Urinary bladder (tissue), 4 donors: Measurements from ENCODE around the gene EDEM1. TPM values are rescaled to one million over a fixed set of nuclear protein-coding genes. Genes with fewer than 3 reads are reported as not detected.

Experiments used
- DNase-seq: peaks from one replicate; pipeline ENCODE4 v3.0.0-alpha.2; 2015; ENCODE audit errors: extremely low spot score
- H3K27ac ChIP-seq: one replicate; pipeline ENCODE4 v1.5.1; 2013; ENCODE audit warnings: low read depth, mild to moderate bottlenecking, moderate library complexity
- H3K36me3 ChIP-seq: one replicate; pipeline ENCODE4 v1.6.1; 2013; ENCODE audit warnings: mild to moderate bottlenecking, moderate library complexity; ENCODE audit not compliant: insufficient read depth
- H3K4me1 ChIP-seq: one replicate; pipeline ENCODE4 v1.6.1; 2013; ENCODE audit warnings: mild to moderate bottlenecking, moderate library complexity; ENCODE audit not compliant: insufficient read depth
- H3K4me3 ChIP-seq: one replicate; pipeline ENCODE4 v1.5.1; 2013; ENCODE audit warnings: low read depth, low read length
- WGBS: extraction: QIAGEN DNeasy Blood & Tissue Kit; methylation state at CpG from one replicate; pipeline ENCODE4 v1.1.7; 2013; 5-methylcytosine and 5-hydroxymethylcytosine counted together
- polyA plus RNA-seq: library from polyadenylated mRNA; stranded (reverse); fragments of 200-250 nt; gene quantifications from one replicate; pipeline ENCODE4 v1.2.3, GENCODE V29; 2013
- total RNA-seq: library from RNA; depleted of rRNA; stranded (reverse); fragments of >200 nt; gene quantifications from one replicate; pipeline ENCODE4 v1.2.3, GENCODE V29; 2014
- donor health status: healthy with polysubstance abuse.
- donor health status: healthy.

EDEM1 gene
- total and polyA plus RNA-seq, 2 donors = 13.6 to 15.9 TPM

- peak overlapping the region; percentile 16 for H3K27ac ChIP-seq
- 92% methylated on average over 8 of the region's 8 CpGs for WGBS
- DNase-seq = no peak
- H3K4me1 ChIP-seq = no peaks in the 10 kb centered on the region
- H3K36me3 ChIP-seq = peaks cover 5% of the 10 kb centered on the region
- H3K4me3 ChIP-seq = no peak overlapping the region
These were observed 10.2 kb downstream of the EDEM1 start for GRCh38 chr3:5197470-5198312.

GRCh38 chr3:5198313-5198677 is 10.8 kb downstream of the EDEM1 start:
- DNase-seq = no peak
- WGBS = 89% methylated on average over 4 of the region's 4 CpGs
- no peak overlapping the region for H3K27ac ChIP-seq
- H3K36me3 ChIP-seq = peaks cover 7% of the 10 kb centered on the region
- H3K4me1 ChIP-seq = no peaks in the 10 kb centered on the region
- no peak overlapping the region for H3K4me3 ChIP-seq

DNA sequence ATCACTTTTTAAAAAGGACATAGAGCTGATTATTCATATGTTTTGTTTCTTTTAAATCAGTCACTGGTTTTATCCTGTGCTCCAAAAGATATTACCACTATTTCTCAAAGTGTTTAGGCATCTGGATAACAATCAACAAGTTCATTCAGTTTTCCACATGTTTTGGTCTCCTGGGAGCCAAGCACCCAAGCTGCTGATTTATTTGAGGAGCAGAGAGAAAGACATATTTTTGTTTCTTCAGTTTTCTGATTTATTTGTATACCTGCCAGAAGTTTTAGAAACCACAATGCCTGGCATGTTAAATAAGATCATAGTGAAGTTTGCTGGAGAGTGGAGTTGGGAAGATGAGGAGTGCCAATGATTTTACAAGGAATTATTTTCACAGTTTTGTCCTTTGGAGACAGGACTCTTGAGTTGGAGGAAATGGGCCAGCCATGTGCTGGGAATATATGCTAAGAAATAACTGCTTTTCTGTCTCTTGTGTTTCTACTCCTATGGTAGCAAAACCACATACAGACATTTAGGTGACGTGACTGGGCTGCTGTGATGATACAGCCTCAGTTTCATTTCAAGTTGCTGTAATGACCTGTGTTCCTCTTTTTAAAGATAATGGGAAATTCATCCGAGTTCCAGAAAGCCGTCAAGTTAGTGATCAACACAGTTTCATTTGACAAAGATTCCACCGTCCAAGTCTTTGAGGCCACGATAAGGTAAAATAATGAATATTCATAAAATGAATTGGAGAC is 11.7 kb downstream of the EDEM1 start:
- H3K4me1 ChIP-seq = no peaks in the 10 kb centered on the region
- peaks cover 7% of the 10 kb centered on the region for H3K36me3 ChIP-seq
- no peak overlapping the region for H3K27ac ChIP-seq
- no peak overlapping the region for H3K4me3 ChIP-seq
- DNase-seq = no peak
- 69% methylated on average over 5 of the region's 5 CpGs for WGBS

- Histone ChIP-seq H3K4me3 (no peak overlapping the region), H3K36me3 (peaks cover 12% of the 10 kb centered on the region)
- WGBS = 87% methylated on average over 6 of the region's 6 CpGs
These were observed 14.0 kb downstream of the EDEM1 start for GRCh38 chr3:5201536-5201935.

DNA sequence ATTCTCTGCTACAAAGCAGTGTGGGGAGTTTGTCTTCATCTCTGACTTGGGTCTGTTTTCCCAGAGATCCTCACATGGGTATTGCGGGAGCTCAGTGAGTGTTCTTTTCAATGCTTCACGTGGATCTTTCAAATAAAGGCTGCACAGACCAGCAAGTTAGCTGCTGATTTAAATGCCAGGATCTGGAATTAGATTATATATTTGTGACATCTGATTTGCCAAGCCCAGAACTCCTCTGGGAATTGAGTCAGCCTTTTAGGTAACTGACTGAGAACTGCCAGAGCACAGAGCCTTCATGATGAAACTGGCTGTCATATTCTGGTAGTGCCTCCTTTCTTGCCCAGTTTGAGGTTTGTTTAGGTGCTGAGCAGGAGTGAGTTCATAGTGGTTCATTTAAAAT is 14.7 kb downstream of the EDEM1 start:
- no peak overlapping the region for H3K27ac ChIP-seq
- no peak overlapping the region for H3K4me3 ChIP-seq
- 95% methylated on average over 2 of the region's 2 CpGs for WGBS
- no peak for DNase-seq
- no peaks in the 10 kb centered on the region for H3K4me1 ChIP-seq
- peaks cover 12% of the 10 kb centered on the region for H3K36me3 ChIP-seq

More at GRCh38 chr3:5201536-5201935, 14.0 kb downstream of the EDEM1 start:
- no peaks in the 10 kb centered on the region for H3K4me1 ChIP-seq
- DNase-seq = no peak
- no peak overlapping the region for H3K27ac ChIP-seq

GRCh38 chr3:5205165-5205941 is 17.8 kb downstream of the EDEM1 start:
- no peak overlapping the region for H3K27ac ChIP-seq
- peaks cover 17% of the 10 kb centered on the region for H3K36me3 ChIP-seq
- no peak overlapping the region for H3K4me3 ChIP-seq
- no peak for DNase-seq
- WGBS = 87% methylated on average over 7 of the region's 7 CpGs
- H3K4me1 ChIP-seq = no peaks in the 10 kb centered on the region

- Histone ChIP-seq H3K36me3 (peaks cover 17% of the 10 kb centered on the region), H3K4me3 (no peak overlapping the region), H3K27ac (no peak overlapping the region), H3K4me1 (no peaks in the 10 kb centered on the region)
- no peak for DNase-seq
- 86% methylated on average over 5 of the region's 5 CpGs for WGBS
These were observed 23.4 kb downstream of the EDEM1 start for GRCh38 chr3:5210926-5211325.

DNA sequence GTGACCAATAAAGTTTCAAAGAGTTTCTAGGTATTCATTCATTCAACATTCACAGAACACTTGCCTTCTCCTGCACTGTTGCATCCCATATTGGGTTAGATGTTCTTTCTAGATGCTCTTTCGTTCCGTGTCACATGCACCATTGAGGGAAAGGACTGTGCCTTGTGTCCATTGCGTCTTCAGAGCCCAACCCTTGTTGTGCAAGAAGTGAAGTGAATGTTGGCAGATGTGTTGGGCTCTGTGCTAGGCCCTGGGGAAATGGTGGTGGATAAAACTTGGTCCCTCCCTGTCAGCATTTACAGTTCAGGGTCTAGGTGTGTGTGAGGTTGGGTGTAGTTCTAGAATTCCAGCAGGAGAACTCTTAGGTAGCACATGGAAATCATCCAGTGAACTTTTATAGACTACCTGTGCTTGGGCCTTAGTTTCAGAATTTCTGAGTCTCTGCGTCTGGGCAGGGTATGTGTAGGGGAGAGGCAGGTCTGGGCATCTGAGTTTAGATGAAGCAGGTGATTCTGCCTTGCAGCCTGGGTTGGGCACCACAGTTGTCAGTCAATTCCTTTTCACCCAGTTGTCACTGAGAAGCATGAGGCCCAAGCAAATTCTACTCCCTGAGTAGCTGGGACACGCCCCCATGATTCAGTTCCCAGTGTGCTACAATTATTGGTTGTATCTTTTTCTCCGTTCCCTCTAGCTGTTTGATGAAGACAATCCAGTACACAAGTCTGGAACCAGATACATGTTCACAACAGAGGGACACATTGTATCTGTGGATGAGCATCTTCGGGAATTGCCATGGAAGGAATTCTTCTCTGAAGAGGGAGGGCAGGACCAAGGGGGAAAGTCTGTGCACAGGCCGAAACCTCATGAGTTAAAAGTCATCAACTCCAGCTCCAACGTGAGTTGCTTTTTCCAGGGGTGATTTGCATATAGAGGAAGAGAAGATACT is 25.4 kb downstream of the EDEM1 start:
- Histone ChIP-seq H3K4me1 (no peaks in the 10 kb centered on the region), H3K4me3 (no peak overlapping the region), H3K27ac (no peak overlapping the region), H3K36me3 (peaks cover 14% of the 10 kb centered on the region)
- 86% methylated on average over 9 of the region's 9 CpGs for WGBS
- no peak for DNase-seq

- WGBS = 73% methylated on average over 7 of the region's 7 CpGs
- Histone ChIP-seq H3K4me3 (no peak overlapping the region), H3K27ac (no peak overlapping the region), H3K36me3 (peaks cover 11% of the 10 kb centered on the region), H3K4me1 (no peaks in the 10 kb centered on the region)
- no peak for DNase-seq
These were observed 26.1 kb downstream of the EDEM1 start for GRCh38 chr3:5213574-5213966.

GRCh38 chr3:5214352-5214751 is 26.8 kb downstream of the EDEM1 start:
- Histone ChIP-seq H3K4me3 (no peak overlapping the region), H3K36me3 (peaks cover 11% of the 10 kb centered on the region)
- WGBS = 76% methylated on average over 9 of the region's 9 CpGs

GRCh38 chr3:5217824-5218595 is 30.5 kb downstream of the EDEM1 start:
- H3K36me3 ChIP-seq = peaks cover 8% of the 10 kb centered on the region

More at GRCh38 chr3:5214352-5214751, 26.8 kb downstream of the EDEM1 start:
- Histone ChIP-seq H3K27ac (no peak overlapping the region), H3K4me1 (no peaks in the 10 kb centered on the region)
- no peak for DNase-seq

GRCh38 chr3:5218815-5219214 is 31.3 kb downstream of the EDEM1 start:
- no peaks in the 10 kb centered on the region for H3K4me1 ChIP-seq
- no peak for DNase-seq
- H3K4me3 ChIP-seq = no peak overlapping the region
- no peak overlapping the region for H3K27ac ChIP-seq
- H3K36me3 ChIP-seq = peaks cover 6% of the 10 kb centered on the region
- 59% methylated on average over 5 of the region's 5 CpGs for WGBS

More at GRCh38 chr3:5217824-5218595, 30.5 kb downstream of the EDEM1 start:
- 50% methylated on average over 9 of the region's 9 CpGs for WGBS
- no peak overlapping the region for H3K4me3 ChIP-seq
- no peaks in the 10 kb centered on the region for H3K4me1 ChIP-seq
- DNase-seq = no peak
- H3K27ac ChIP-seq = no peak overlapping the region
